Stimulated activated CD4-positive, alpha-beta T cell treated with anti-CD3 and anti-CD28 coated beads, Interleukin-1b, Interleukin-23, amount 100 ng/mL, for 48 hours (primary cell): ENCODE results near the gene HS6ST3.

Experiments
- DNase-seq: peaks from one replicate; pipeline ENCODE4 v3.0.0-alpha.2; 2020

HS6ST3 gene

GRCh38 chr13:96203471-96203870, 113.6 kb downstream of the HS6ST3 start:
- no peak for DNase-seq

GRCh38 chr13:96214824-96215445, 125.0 kb downstream of the HS6ST3 start:
- no peak for DNase-seq

GRCh38 chr13:96216543-96216942, 126.6 kb downstream of the HS6ST3 start:
- no peak for DNase-seq

DNA sequence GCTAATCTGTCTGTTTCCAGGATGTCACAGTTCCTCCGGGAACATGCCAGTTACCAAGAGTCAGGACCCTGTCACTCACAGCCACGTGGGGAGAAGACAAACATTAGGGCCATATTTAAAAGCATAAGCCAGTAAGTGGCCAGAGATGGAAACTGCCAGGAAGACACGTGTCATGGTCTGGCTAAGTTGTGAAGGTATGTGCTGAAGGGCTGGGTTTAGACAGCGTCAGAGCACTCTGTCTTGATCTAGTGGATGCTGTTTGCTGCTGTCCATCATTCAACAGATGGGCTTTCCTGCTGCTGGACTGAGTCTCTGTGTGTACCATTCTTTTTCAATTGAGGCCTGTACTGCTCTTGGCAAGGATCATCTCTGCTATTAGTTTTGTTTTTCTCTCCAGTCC, 128.6 kb downstream of the HS6ST3 start:
- no peak for DNase-seq

GRCh38 chr13:96221471-96221870, 131.6 kb downstream of the HS6ST3 start:
- DNase-seq = no peak

DNA sequence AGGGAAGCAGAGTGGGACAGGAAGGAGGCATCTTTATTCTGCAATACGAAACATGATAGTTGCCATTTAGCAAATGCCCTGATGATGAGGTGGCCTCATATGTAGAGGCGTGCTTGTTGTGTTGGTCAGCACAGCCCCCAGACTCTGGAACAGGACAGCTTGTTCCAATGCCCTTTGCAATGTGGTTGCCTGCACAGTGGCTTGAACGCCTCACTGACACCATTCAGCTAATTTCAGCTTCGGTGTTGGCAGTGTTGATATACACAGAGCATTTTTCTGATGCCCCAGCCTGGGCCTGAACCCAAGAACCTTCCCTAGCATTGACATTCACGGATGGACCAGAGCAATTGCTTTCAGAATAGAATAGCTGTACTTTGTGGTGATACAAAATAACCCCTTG, 133.3 kb downstream of the HS6ST3 start:
- no peak for DNase-seq

- DNase-seq = no peak
These were observed 139.4 kb downstream of the HS6ST3 start for GRCh38 chr13:96229356-96229755.

DNA sequence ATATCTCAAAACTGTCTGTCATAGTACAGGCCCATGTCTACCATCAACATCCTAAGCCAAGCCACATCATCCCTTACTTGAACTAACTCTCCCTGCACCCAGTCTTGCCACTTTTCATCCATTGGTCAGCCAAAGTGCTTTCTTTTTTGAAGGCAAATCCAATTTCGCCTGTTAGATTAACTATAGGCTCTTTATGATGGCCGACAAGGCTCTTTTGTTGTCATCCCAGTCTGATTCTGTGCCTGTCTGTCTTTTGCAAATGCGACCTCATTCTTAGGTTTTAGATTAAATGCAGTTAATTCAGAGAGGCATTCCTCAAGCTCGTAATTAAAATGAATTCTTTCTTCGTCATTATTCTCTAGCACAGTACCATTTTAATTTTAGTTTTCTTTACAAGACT, 148.3 kb downstream of the HS6ST3 start:
- DNase-seq = no peak

GRCh38 chr13:96238861-96239260, 149.0 kb downstream of the HS6ST3 start:
- no peak for DNase-seq

- no peak for DNase-seq
These were observed 153.5 kb downstream of the HS6ST3 start for GRCh38 chr13:96243376-96243775.

- DNase-seq = no peak
These were observed 158.2 kb downstream of the HS6ST3 start for GRCh38 chr13:96248103-96248502.

GRCh38 chr13:96248996-96249395, 159.1 kb downstream of the HS6ST3 start:
- DNase-seq = no peak

DNA sequence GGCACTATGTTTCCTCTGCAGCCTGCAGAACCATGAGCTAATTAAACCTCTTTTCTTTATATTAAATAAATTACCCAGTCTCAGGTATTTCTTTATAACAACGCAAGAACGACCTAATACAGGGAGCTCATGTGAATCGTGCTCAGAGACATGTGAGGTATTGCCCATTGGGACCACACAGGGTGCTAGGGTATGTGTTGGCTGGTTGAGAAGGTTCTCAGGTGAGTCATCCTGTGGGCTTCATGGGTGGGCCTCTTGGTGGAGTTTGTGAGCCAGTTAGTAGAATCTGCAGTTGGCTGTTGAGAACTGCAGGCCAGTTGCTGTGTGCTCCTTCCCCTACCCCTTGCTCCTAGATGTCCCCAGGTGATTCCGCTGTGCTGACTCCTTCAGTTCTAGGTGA, 163.0 kb downstream of the HS6ST3 start:
- DNase-seq = no peak

DNA sequence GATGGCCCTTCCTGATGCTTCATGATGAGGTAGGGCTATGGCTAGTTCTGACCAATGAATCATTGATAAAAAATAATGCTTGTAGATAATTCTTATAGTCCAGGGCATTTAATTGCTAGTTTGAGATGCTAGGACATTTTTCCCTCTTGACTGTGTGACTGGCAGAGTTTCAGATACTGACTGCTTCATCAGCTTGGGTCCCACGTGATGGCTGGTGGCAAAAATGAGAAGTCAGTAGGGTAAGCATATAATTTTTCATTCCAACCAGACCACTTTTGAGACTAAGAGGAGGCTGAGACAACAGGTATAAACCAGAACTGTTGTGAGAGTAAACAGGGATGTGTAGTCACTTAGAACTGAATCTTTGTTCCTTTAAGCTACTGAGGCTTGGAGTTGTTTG, 183.3 kb downstream of the HS6ST3 start:
- DNase-seq = no peak

DNA sequence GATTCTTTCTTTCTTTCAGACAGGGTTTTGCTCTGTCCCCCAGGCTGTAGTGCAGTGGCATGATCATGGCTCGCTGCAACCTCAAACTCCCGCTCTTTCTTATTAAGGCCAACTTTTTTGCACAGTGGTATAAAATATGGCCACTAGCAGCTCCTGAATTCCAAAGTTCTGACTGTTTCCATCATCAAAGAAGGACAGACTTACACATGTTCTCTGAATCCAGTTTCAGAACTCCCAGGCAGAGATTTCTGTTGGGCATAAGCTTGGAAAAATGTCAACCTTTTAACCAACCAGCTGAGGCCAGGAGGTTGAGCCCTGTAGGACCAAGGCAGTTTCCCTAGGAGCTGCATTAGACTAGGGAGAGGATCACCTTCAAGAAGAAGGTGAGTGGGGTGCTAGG, 184.1 kb downstream of the HS6ST3 start:
- no peak for DNase-seq

DNA sequence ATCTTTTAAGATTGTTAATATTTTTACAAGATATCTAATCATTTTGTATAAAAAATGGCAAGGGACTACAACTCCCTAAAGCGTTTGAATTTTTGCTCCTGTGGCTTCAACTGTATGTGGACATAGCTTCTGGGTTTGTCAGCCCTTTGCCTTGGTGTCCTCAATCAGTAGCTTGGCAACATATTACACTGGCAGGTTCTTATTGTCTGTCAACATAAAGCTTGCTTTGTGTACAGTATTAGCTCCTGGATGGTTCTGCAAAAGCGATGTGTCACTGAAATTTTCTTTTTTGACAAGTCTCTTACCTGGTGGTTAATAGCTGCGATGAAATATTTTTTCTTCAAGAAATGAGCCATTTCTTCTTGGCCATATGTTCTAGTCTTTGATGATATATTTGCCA, 190.0 kb downstream of the HS6ST3 start:
- DNase-seq = no peak

- DNase-seq = no peak
These were observed 195.1 kb downstream of the HS6ST3 start for GRCh38 chr13:96284971-96285370.

GRCh38 chr13:96285729-96286128, 195.8 kb downstream of the HS6ST3 start:
- no peak for DNase-seq

GRCh38 chr13:96294930-96295881, 205.3 kb downstream of the HS6ST3 start:
- DNase-seq = no peak

- no peak for DNase-seq
These were observed 207.5 kb downstream of the HS6ST3 start for GRCh38 chr13:96297360-96297759.

- DNase-seq = no peak
These were observed 209.3 kb downstream of the HS6ST3 start for GRCh38 chr13:96299235-96299634.

DNA sequence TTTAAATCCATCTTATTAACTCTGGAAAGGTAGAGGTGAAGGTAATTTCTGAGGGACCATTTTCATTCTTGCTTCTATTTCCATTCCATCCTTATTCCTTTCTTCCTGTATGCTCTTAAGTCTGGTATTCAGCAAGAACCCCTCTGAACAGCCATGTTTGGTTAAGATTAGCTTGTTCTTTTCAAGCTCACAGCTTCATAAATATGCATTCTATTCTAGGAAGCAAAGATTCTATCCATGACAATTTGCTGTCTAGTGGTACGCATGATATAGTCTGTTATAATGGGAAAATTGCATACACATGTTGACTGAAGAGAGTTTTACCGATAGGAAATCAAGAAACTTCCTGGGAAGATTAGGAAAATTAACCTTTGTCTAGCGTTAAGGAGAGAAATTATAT, 218.7 kb downstream of the HS6ST3 start:
- DNase-seq = no peak

DNA sequence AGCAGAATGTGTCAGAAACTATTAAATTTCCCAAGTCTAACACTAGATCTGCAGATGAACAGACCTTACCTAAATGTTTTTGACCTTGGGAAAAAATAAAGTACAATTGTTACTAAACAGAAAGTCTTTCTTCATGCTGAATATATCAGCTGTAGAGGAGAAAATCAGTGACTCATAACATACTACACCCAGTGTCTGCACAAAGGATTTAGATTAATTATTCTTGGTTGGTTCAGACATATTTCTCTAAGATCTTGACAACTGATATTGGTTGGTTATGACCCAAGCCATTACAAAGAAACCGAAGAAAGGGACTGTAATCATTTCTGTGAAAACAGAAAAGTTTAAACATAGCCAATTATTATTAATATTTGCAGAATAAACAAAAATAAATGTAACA, 225.1 kb downstream of the HS6ST3 start:
- DNase-seq = no peak

GRCh38 chr13:96338030-96338429, 248.1 kb downstream of the HS6ST3 start:
- DNase-seq = no peak
